GM19438 (cell line): Measurements from ENCODE around the gene FDX1.
"Not testable (repeated sequence)": the region's sequence is repeated elsewhere in the genome, so short reads cannot be mapped to it uniquely, and the experiment has no call there.

Experiments
- ATAC-seq: cut with Tn5 transposase; IDR thresholded peaks from one replicate; pipeline ENCODE4 v1.9.1; 2021; ENCODE audit warnings: low read depth; ENCODE audit not compliant: unreplicated experiment

FDX1 gene, protein sequence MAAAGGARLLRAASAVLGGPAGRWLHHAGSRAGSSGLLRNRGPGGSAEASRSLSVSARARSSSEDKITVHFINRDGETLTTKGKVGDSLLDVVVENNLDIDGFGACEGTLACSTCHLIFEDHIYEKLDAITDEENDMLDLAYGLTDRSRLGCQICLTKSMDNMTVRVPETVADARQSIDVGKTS

DNA sequence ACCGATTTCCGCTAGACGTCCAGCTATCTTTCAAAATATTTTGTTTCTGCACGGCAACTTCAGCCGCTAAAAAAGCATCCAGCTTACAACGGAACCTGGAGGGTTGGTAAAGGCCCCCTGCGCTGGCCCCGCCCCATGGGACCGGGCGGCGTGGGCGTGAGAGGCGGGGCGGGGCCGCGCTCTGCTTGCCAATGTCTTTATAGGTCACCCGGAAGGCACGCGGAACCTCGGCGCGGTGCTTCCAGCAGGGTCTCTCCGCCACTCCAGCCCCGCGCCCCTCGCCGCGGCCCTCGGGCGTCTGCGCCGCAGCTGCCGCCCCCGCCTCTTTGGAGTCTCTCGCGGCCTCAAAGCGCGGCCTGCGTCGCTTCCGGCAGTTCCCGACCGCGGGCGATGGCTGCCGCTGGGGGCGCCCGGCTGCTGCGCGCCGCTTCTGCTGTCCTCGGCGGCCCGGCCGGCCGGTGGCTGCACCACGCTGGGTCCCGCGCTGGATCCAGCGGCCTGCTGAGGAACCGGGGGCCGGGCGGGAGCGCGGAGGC lies at the start of gene FDX1:
FDX1 (plus strand) TSS at position 218 of the 536 bp plus-strand sequence; CDS start at position 391, 173 bp downstream.
- ATAC-seq, result peak; percentile 80

DNA sequence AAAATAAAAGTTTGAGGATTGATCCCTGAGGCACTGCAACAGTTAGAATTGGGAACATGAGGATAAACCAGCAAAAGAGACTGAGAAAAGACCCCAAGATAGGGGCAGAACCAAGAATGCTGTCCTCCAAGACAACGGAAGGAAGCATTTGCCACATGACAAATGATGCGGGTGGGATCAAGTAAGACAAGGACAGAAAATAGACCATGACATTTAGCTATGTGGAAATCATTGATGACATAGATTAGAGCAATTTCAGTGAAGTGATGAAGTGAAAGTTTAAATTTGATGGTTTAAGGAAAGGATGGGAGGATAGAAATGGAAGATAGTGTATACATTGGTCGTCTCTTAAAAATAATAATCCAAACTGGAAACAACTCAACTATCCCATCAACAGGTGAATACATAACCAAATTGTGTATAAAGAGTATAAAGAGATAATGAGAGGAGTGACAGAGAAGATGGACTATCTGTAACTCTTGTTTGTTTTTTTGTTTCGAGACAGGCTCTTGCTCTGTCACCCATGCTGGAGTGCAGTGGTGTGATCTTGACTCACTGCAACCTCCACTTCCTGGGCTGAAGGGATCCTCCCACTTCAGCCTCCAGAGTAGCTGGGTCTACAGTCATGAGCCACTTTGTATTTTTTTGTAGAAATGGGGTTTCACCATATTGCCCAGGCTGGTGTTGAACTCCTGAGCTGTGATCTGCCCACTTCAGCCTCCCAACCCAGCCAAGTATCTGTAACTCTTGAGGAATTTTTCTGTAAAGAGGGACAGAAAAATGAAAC lies 48.7 kb upstream of the FDX1 start:
- ATAC-seq, result no peak

DNA sequence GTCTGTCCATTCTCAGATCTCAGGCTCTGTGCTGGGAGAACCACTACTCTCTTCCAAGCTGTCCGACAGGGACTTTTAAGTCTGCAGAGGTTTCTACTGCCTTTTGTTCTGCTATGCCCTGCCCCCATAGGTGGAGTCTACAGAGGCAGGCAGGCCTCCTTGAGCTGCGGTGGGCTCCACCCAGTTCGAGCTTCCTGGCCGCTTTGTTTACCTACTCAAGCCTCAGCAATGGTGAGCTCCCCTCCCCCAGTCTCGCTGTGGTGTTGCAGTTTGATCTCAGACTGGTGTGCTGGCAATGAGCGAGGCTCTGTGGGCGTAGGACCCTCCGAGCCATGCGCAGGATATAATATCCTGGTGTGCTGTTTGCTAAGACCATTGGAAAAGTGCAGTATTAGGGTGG lies 41.5 kb upstream of the FDX1 start:
- not testable (repeated sequence) for ATAC-seq

DNA sequence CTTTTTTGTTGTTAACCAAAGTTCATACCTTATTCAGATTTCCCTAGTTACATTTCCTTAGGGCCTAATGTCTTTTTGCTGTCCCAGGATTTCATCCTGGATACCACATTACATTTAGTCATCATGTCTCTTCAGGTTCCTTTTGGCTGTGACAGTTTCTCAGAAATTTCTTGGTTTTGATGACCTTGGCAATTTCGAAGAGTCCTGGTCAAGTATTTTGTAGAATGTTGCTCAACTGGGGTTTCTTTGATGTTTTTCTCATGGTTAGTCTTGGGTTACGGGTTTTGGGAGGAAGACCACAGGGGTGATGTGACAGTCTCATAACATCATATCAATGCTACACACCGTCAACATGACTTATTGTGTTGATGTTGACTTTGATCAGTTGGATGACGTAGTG lies 39.8 kb upstream of the FDX1 start:
- ATAC-seq, result no peak

DNA sequence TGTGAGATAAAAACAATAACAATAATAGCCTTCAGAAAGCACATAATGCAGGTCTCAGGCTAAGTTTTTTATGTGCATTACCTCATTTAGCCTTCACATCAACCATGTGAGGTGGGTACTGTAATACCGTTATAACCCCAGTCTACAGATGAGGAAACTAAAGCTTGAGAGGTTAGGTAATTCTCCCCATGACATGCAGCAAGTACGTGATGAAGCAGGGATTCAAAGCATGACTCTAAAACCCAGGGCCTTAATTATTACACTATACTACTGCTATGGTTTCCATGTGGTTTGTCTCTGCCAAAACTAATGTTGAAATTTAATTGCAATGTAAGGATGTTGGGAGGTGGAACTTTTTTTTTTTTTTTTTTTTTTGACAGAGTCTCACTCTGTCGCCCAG lies 37.7 kb upstream of the FDX1 start:
- no peak for ATAC-seq

DNA sequence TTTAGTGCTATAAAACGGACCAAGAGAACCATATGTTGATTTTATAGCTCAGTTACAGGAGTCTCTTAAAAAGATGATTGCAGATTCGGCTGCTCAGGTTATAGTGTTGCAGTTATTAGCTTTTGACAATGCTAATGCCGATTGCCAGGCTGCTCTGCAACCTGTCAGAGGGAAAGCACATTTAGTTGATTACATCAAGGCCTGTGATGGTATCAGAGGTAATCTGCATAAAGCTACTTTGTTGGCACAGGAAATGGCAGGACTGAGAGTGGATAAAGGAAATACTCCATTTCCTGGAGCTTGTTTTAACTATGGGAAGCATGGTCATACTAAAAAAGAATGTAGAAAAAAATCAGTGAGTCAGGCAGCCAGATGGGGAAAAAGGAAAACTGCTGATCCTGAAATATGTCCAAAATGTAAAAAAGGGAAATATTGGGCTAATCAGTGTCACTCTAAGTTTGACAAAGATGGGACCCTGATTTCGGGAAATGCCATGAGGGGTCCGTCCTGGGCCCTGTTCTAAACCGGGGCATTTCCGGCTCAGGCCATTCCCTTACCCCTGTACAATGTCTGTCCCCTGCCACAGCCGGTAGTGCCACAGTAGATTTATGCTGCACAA lies 32.0 kb upstream of the FDX1 start:
- ATAC-seq, result not testable (repeated sequence)

DNA sequence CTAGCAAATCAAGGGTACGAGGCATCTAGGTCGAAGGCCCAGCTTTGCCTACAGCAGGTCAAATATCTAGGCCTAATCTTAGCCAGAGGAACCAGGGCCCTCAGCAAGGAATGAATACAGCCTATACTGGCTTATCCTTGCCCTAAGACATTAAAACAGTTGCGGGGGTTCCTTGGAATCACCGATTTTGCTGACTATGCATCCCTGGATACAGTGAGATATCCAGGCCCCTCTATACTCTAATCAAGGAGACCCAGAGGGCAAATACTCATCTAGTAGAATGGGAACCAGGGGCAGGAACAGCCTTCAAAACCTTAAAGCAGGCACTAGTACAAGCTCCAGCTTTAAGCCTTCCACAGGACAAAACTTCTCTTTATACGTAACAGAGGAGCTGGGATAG lies 26.2 kb upstream of the FDX1 start:
- not testable (repeated sequence) for ATAC-seq

DNA sequence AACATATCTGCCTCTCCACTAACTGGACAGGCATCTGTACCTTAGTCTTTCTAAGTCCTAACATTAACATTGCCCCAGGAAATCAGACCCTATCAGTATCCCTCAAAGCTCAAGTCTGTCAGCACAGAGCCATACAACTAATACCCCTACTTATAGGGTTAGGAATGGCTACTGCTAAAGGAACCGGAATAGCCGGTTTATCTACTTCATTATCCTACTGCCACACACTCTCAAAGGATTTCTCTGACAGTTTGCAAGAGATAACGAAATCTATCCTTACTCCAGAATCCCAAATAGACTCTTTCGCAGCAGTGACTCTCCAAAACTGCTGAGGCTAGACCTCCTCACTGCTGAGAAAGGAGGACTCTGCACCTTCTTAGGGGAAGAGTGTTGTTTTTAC lies 24.1 kb upstream of the FDX1 start:
- ATAC-seq, result not testable (repeated sequence)

DNA sequence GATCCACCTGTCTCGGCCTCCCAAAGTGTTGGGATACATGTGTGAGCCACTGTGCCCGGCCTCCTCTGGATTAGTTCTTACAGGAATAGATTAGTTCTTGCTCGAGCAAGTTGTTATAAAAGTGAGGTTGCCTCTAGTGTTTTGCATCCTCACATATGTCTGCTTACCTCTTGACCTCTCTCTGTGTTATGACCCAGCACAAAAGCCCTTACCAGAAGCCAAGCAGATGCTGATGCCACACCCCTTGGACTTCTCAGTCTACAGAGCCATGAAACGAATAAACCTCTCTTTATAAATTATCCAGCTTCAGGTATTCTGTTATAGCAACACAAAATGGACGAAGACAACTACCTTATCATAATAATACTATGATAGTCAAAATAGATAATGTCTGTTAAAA lies 22.4 kb upstream of the FDX1 start:
- ATAC-seq, result no peak

DNA sequence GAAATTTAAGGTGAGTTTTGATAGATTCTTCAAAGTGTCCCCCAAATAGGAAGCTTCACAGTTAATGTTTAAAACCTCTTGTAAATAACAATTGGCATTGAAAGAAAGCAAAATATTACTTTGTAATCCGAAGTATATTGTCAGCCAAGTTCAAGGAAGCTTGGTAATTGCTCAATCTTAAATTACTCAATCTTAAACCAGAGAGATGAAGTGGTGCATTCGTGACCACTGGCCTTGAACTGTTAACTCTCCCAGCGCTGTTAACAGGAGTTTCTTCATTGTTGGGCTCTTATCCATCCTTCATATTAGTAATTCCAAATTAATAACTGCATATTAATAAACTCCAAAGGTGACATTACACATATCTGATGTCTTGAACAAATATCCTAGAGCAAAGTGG lies 20.6 kb upstream of the FDX1 start:
- ATAC-seq, result no peak

DNA sequence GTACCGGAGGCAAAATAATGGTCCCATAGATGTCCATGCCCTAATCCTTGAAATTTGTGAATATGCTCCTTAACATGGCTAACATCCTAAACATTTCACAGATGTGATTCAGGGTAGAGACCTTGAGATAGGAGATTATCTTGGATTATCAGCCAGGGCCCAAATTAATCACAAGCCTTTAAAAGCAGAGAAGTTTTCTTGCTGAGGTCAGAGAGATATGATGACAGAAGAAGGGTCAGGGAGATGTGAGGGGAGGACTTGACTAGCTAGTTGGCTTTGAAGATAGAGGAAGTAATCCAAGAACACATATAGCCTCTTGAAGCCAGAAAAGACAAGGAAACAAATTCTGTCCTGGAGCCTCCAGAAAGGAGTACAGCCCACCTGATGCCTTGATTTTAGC lies 19.1 kb upstream of the FDX1 start:
- ATAC-seq, result no peak

DNA sequence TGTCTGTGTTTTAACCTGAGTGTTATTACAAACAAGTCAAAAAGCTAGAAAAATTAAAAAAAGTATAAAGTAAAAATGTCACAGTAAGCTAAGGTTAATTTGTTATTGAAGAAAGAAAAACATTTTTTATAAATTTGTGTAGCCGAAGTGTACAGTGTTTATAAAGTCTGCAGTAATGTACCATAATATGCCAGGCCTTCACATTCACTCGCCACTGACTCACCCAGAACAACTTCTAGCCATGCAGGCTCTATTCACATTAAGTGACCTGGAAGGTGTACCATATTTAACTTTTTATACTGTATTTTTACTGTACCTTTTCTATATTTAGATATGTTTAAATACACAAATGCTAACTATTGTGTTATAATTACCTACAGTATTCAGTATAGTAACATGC lies 14.7 kb upstream of the FDX1 start:
- no peak for ATAC-seq

DNA sequence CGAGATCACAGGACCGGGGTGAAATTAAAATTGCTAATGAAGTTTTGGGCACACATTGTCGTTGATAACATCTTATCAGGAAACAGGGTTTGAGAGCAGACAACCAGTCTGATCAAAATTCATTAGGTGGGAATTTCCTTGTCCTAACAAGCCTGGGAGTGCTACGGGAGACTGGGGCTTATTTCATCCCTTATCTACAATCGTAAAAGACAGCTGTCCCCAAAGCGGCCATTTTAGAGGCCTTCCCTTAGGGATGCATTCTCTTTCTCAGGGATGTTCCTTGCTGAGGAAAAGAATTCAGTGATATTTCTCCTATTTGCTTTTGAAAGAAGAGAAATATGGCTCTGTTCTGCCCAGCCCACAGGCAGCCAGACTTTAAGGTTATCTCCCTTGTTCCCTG lies 8.1 kb upstream of the FDX1 start:
- not testable (repeated sequence) for ATAC-seq

DNA sequence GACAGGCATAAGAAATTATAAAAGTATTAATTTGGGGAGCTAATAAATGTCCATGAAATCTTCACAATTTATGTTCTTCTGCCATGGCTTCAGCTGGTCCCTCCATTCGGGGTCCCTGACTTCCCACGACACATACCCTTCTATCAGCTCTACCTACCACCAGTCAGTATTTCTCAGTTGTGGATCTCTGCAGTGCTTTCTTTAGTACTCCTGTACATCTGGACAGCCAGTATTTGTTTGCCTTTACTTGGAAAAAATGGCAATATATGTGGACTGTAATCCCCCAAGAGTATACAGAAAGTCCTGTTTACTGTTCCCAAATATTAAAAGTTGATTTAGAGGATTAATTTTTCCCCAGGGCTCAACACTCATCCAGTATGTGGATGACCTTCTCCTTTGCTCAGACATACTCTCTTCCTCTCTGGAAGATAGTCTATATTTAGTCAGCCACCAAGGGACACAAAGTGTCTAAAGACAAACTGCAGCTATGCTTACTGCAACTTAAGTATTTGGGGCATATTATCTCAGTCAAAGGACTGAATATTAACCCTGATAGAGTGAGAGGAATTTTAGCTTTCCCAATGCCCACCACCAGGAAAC lies 7.3 kb upstream of the FDX1 start:
- ATAC-seq, result no peak

DNA sequence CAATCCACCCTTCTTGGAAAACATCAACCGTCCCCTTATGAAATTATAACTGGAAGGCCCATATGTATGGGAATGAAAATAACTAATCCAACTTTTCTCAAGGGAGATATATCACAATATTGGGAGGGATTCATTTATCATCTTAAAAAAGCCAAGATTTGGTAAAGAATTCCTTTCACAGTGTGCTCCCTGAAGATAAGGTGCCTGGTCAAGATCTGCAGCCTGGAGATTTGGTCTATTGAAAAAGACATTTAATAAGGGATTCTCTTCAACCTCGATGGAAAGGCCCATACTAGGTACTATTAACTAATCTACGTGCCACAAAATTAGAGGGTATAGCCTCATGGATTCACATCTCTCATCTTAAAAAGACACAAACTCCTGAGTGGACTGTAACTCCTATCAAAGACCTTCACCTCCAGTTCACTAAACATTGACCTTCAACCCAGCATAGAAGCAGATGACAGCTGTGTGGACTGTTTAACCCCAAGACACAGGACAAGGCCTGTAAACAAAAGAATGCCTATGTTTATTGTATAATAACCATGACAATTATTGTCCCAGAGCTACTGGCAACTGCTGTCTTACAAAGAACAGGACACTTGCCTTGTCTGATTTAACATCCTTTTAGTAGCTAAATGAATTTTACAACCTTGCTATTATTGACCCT lies 4.8 kb upstream of the FDX1 start:
- no peak for ATAC-seq

DNA sequence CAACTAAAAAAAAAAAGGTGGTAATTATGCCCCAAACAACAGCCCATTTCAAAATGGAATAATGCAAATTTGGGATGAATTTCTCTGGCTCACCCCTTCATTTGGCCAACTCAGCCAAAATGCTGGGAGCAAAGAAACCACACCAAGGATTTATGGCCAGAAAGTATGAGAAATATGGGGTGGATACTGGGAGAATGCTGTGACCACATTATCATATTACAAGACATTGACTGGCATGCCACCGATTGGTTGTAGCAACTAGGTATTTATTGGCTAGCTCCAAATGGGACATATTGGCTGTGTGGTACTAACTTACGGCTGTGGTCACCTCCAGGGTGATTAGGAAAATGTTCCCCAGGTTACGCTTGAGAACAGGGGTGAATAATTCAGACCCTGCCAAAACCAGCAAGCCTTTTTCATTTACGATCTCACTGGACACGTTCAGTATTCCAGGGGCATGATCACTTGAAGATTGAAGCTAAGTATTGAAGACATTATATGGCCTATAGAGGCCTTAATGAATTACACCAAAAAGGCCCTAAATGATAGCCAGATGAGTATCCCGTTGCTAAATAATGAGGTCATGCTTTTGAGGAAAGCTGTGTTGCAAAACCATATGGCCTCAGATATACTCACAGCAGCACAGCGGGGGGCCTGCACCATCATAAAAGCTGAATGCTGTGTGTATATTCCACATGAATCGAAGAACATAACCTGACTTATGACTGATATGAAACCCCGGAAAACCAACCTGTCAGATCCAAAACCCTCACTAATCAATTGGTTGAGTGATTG lies 3.8 kb upstream of the FDX1 start:
- ATAC-seq, result no peak

DNA sequence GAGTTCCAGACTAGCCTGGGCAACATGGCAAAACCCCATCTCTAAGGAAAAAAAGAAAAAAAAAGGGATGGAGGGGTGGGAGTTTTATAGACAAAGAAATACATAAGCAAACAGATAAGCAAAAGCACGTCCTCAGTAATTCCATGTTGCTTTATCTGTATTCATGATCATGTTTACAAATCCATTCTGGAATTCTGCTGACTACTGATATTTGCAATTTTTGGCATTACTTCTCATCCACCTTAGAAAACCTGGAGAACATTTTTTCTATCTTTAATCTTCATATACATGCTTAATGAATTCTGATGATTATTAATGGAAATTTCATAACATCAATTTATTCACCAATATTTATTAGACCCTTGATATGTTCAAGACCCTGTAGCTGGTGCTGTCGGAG lies 1.7 kb upstream of the FDX1 start:
- ATAC-seq, result no peak

DNA sequence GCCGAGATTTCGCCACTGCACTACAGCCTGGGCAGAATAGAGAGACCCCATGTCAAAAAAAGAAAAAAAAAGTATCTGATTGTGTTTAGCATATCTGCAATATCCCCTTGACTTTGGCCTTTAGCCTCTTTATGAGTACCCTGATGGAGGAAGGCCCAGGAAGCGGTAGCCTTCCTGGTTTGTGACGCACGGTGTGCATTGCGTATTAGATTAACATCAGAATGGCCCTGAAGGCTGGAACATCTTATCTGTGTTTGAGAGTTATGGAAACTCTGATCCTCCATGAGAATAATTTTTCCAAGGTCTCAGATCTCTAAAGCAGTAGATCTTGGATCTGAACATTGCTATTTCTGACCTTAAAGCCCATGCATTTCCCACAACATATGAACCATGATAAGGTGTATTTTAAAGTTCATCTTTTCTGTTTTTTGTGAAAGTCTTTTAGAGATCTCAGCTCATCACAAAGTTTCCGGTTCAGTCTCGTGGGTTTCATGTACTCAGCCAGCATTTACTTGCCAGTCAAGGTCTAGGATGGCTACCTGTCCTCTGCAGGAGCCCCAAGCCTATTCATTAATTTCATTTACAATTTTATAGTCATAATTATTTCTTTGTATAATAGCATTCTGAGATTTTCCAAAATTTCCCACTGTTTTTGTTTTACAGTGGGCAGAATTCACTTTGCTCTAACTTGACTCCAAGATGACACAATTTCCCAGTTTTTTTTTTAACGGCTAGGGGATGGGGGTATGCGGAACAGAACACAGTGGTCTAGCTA lies 605 bp upstream of the FDX1 start:
- no peak for ATAC-seq
